SK-N-SH (cell line): ENCODE results near the gene NPHP1. TPM values are rescaled to one million over a fixed set of nuclear protein-coding genes. Genes with fewer than 3 reads are reported as not detected.
A peak's percentile ranks its signal among the peaks of the same experiment; 100 is the strongest.

Experiments
- CTCF ChIA-PET: fragments of 300-600, 350-600 bp; formaldehyde crosslinking; extraction: SDS; loops from one replicate; lab custom pipeline; 2021; lab: Yijun Ruan, JAX
- POLR2A ChIA-PET: fragments of 350-600 bp; sonication (Branson Sonifier 250); formaldehyde crosslinking; extraction: SDS; loops from one replicate; lab custom pipeline; 2020; ENCODE audit warnings: antibody characterized with exemption, inconsistent platforms; lab: Yijun Ruan, JAX
- DNase-seq: peaks from one replicate; pipeline ENCODE4 v3.0.0; 2012
- H2AFZ ChIP-seq: fragments of 200-600 bp; sonication (generic); 2 replicates; pipeline ENCODE4 v1.8.1; 2016; ENCODE audit warnings: antibody characterized with exemption, mild to moderate bottlenecking, low read depth
- H3F3A ChIP-seq: fragments of 200-600 bp; sonication (generic); replicated peaks from 2 replicates; pipeline ENCODE3; 2016; ENCODE audit warnings: antibody characterized with exemption, mild to moderate bottlenecking; ENCODE audit not compliant: insufficient read depth
- H3K27ac ChIP-seq, 2 experiments: fragments of 200-500 bp in 1 of 2; fragments of 200-600 bp in 1 of 2; sonication (Bioruptor generic) in 1 of 2; sonication (generic), shearing (Covaris generic) in 1 of 2; 2 replicates each; pipeline versions ENCODE4 v1.5.1 to v1.6.1; 2014 to 2016; ENCODE audit warnings: low read depth in 2 of 2, inconsistent platforms in 1 of 2, low read length in 1 of 2, mild to moderate bottlenecking in 1 of 2, mixed read lengths in 1 of 2
- H3K27me3 ChIP-seq: fragments of 200-600 bp; sonication (generic), shearing (Covaris generic); 2 replicates; pipeline ENCODE4 v1.6.1; 2016; ENCODE audit warnings: mixed run types; ENCODE audit not compliant: insufficient read depth
- H3K36me3 ChIP-seq, 2 experiments: fragments of 200-500 bp in 1 of 2; fragments of 200-600 bp in 1 of 2; sonication (Bioruptor generic) in 1 of 2; sonication (generic) in 1 of 2; replicated peaks in 1 of 2; 2 replicates each; pipeline versions ENCODE3 to v1.5.1; 2014 to 2016; ENCODE audit warnings: low read length in 1 of 2, mild to moderate bottlenecking in 1 of 2; ENCODE audit not compliant: insufficient read depth in 2 of 2, control insufficient read depth in 1 of 2
- H3K4me1 ChIP-seq, 2 experiments: fragments of 200-500 bp in 1 of 2; fragments of 200-600 bp in 1 of 2; sonication (Bioruptor generic) in 1 of 2; sonication (generic), shearing (Covaris generic) in 1 of 2; 2 replicates each; pipeline versions ENCODE4 v1.5.1 to v1.6.1; 2014 to 2016; ENCODE audit warnings: low read depth in 1 of 2, low read length in 1 of 2, mixed run types in 1 of 2; ENCODE audit not compliant: insufficient read depth in 2 of 2, control insufficient read depth in 1 of 2
- H3K4me2 ChIP-seq: fragments of 200-600 bp; sonication (generic), shearing (Covaris generic); 2 replicates; pipeline ENCODE4 v1.6.1; 2017; ENCODE audit warnings: mixed run types
- H3K4me3 ChIP-seq, 2 experiments: fragments of 200-500 bp in 1 of 2; fragments of 200-600 bp in 1 of 2; sonication (Bioruptor generic) in 1 of 2; sonication (generic), shearing (Covaris generic) in 1 of 2; 2 replicates each; pipeline versions ENCODE4 v1.5.1 to v1.8.1; 2014 to 2016; ENCODE audit warnings: low read depth in 2 of 2, inconsistent platforms in 1 of 2, low read length in 1 of 2, mild to moderate bottlenecking in 1 of 2, mixed read lengths in 1 of 2, moderate library complexity in 1 of 2
- H3K79me2 ChIP-seq: fragments of 200-600 bp; sonication (generic); 2 replicates; pipeline ENCODE4 v1.8.1; 2017; ENCODE audit warnings: mild to moderate bottlenecking; ENCODE audit not compliant: insufficient read depth
- H3K9ac ChIP-seq: fragments of 200-600 bp; sonication (generic); 2 replicates; pipeline ENCODE4 v1.6.1; 2017; ENCODE audit warnings: mixed run types
- H3K9me2 ChIP-seq: fragments of 200-600 bp; sonication (generic); 2 replicates; pipeline ENCODE4 v1.6.1; 2017; ENCODE audit warnings: mixed run types
- H3K9me3 ChIP-seq: fragments of 200-600 bp; sonication (generic); 2 replicates; pipeline ENCODE4 v1.6.1; 2017; ENCODE audit warnings: mixed run types, mild to moderate bottlenecking, moderate library complexity
- H4K20me1 ChIP-seq: fragments of 200-600 bp; sonication (generic); 2 replicates; pipeline ENCODE4 v1.6.1; 2017; ENCODE audit warnings: mild to moderate bottlenecking, mixed run types; ENCODE audit not compliant: insufficient read depth
- CHD2 ChIP-seq: fragments of 150-350 bp; IDR thresholded peaks from 2 replicates; pipeline ENCODE4 v1.6.1; 2018; ENCODE audit warnings: low read length; ENCODE audit not compliant: partially characterized antibody
- ELF1 ChIP-seq: IDR thresholded peaks from 2 replicates; pipeline ENCODE4 v1.4.0; 2012
- EP300 ChIP-seq, 2 experiments: IDR thresholded peaks; 2 replicates each; pipeline versions ENCODE4 v1.4.0 to v1.6.1; 2012; ENCODE audit warnings: borderline replicate concordance in 1 of 2, low read depth in 1 of 2, low read length in 1 of 2
- GABPA ChIP-seq: IDR thresholded peaks from 2 replicates; pipeline ENCODE4 v1.4.0; 2012; ENCODE audit warnings: low read depth, mild to moderate bottlenecking
- MAX ChIP-seq: IDR thresholded peaks from 2 replicates; pipeline ENCODE4 v1.4.0; 2012; ENCODE audit warnings: low read depth
- MXI1 ChIP-seq: IDR thresholded peaks from 2 replicates; pipeline ENCODE4 v1.6.1; 2012; ENCODE audit warnings: mild to moderate bottlenecking, low read depth, low read length, improper control_type of control experiment
- POLR2AphosphoS5 ChIP-seq: IDR thresholded peaks from 2 replicates; pipeline ENCODE4 v1.6.1; 2012; ENCODE audit warnings: low read depth, low read length
- RAD21 ChIP-seq: IDR thresholded peaks from 2 replicates; pipeline ENCODE4 v1.6.1; 2012; ENCODE audit warnings: mild to moderate bottlenecking, low read length
- REST ChIP-seq: IDR thresholded peaks from 2 replicates; pipeline ENCODE4 v1.6.1; 2012; ENCODE audit warnings: mild to moderate bottlenecking, low read depth, low read length, moderate library complexity
- SIN3A ChIP-seq: IDR thresholded peaks from 2 replicates; pipeline ENCODE4 v1.6.1; 2012; ENCODE audit warnings: low read depth, mild to moderate bottlenecking, low read length, moderate library complexity, borderline replicate concordance
- SMC3 ChIP-seq: IDR thresholded peaks from 2 replicates; pipeline ENCODE4 v1.6.1; 2012; ENCODE audit warnings: low read depth, low read length, improper control_type of control experiment
- TAF1 ChIP-seq: IDR thresholded peaks from 2 replicates; pipeline ENCODE4 v1.6.1; 2012; ENCODE audit warnings: low read depth, mild to moderate bottlenecking, low read length, moderate library complexity, borderline replicate concordance
- TEAD4 ChIP-seq: IDR thresholded peaks from 2 replicates; pipeline ENCODE4 v1.4.0; 2012; ENCODE audit warnings: mild to moderate bottlenecking, borderline replicate concordance; ENCODE audit not compliant: insufficient read depth
- USF1 ChIP-seq: IDR thresholded peaks from 2 replicates; pipeline ENCODE4 v1.4.0; 2012; ENCODE audit warnings: low read depth, borderline replicate concordance
- USF2 ChIP-seq: fragments of 150-350 bp; IDR thresholded peaks from 2 replicates; pipeline ENCODE4 v1.6.1; 2017; ENCODE audit warnings: antibody characterized with exemption, low read length, low read depth, borderline replicate concordance
- YY1 ChIP-seq: IDR thresholded peaks from 2 replicates; pipeline ENCODE4 v1.4.0; 2012; ENCODE audit warnings: low read depth, mild to moderate bottlenecking
- ZBTB33 ChIP-seq: IDR thresholded peaks from 2 replicates; pipeline ENCODE4 v1.4.0; 2012; ENCODE audit warnings: low read depth, borderline replicate concordance
- WGBS: methylation state at CpG from one replicate; pipeline ENCODE4 v1.1.6; 2017; ENCODE audit warnings: low lambda C conversion rate; 5-methylcytosine and 5-hydroxymethylcytosine counted together
- polyA plus RNA-seq, 3 experiments: library from polyadenylated mRNA; depleted of rRNA; stranded (reverse); fragments of >200 nt; gene quantifications; 2 replicates each; pipeline ENCODE4 v1.2.3, GENCODE V29; 2012

The NPHP1 gene
- polyA plus RNA-seq, 1 of the 3 experiments (the other 2 are of a cell fraction): 5.0 TPM

GRCh38 chr2:110211938-110212858 is 7.4 kb upstream of the NPHP1 start, which contains the start of gene MTLN:
Gene MTLN, minus strand, starts transcription at chr2:110212547. Its CDS starts 22 bp downstream, at chr2:110212525.
- DNase-seq: peak; percentile 83
- no peaks in the 10 kb centered on the region for H3F3A ChIP-seq
- H3K36me3 ChIP-seq: peaks cover 8 to 10% of the 10 kb centered on the region in 2 experiments
- TF ChIP-seq EP300 (IDR thresholded peaks at IDR 0.05; ENCODE audit: borderline replicate concordance in 1 of 2, low read depth in 1 of 2, low read length in 1 of 2) (peak in 1 of 2 experiments; percentile 25; a peak in 1 of 4 replicates), YY1 (peak; percentile 96), ELF1 (peak; percentile 72), POLR2AphosphoS5 (peak; percentile 91), MXI1 (peak; percentile 96), REST (peak; percentile 55), ZBTB33 (peak; percentile 60; the same call in 1 of the 2 replicates), RAD21 (no peak), GABPA (0 out of 2 replicates have a peak, but pooled peaks have one; percentile 22), MAX (peak; percentile 97), CHD2 (peak; percentile 28), SIN3A (peak; percentile 97), TEAD4 (no peak), SMC3 (no peak), USF2 (no peak), USF1 (0 out of 2 replicates have a peak, but pooled peaks have one; percentile 28), TAF1 (peak; percentile 89)
- TF ChIP-seq, all 33 proteins: peak for 13
- Histone ChIP-seq H3K9ac (peak within 1 kb of the TSS; percentile 80), H2AFZ (peak within 1 kb of the TSS; percentile 86), H4K20me1 (no peaks in the 10 kb centered on the region), H3K79me2 (peaks cover 21% of the 10 kb centered on the region; the same call in 1 of the 2 replicates), H3K4me1 (peaks cover 0 to 5% of the 10 kb centered on the region in 2 experiments; a peak in 1 of 4 replicates), H3K27me3 (no peaks in the 10 kb centered on the region; the same call in 1 of the 2 replicates), H3K9me2 (no peaks in the 10 kb centered on the region), H3K9me3 (no peaks in the 10 kb centered on the region), H3K4me2 (peak within 1 kb of the TSS; percentile 88), H3K27ac (peak within 1 kb of the TSS; percentile 65 to 86), H3K4me3 (peak within 1 kb of the TSS; percentile 92)
- 3% methylated on average over 34 of the region's 54 CpGs for WGBS
- CTCF ChIA-PET: interaction anchor here (1.1 to 1.2 kb wide), 2 partner anchors 13 to 55 kb away, joined by 3 read pairs; no protein-coding TSS in a partner anchor
- POLR2A ChIA-PET: no interaction called here
